Measurements from ENCODE around the gene TMEM18. TPM values are rescaled to one million over a fixed set of nuclear protein-coding genes. Genes with fewer than 3 reads are reported as not detected.

The TMEM18 gene
- total RNA-seq, 1 experiment from 2014 or later, result 30.7 TPM

- no peak overlapping the region for H3K4ac ChIP-seq (ENCODE audit: low read depth, low read length)
- H3K4me1 Mint-ChIP-seq, result 0 out of 4 replicates have a peak, but pooled peaks cover 0 to under 1% of the 10 kb centered on the region in 2 experiments
- H4K8ac ChIP-seq (replicated peaks; ENCODE audit: insufficient read length, low read depth, low read length), result no peak overlapping the region
- H3T11ph ChIP-seq (ENCODE audit: low read length), result no peak overlapping the region
- no CpG with 5 or more reads among the region's 4 CpGs for WGBS (ENCODE audit: extremely low coverage, insufficient read length, low lambda C conversion rate)
- no peaks in the 10 kb centered on the region for H3K79me1 ChIP-seq (ENCODE audit: insufficient read depth, low read depth, low read length, poor library complexity, severe bottlenecking)
- H3K36me3 Mint-ChIP-seq (ENCODE audit: insufficient read depth in 1 of 3, low read depth in 3 of 3), result peaks cover 47 to 67% (median 60%) of the 10 kb centered on the region in 3 experiments
- H4K20me1 ChIP-seq (ENCODE audit: control insufficient read depth, insufficient read depth, insufficient read length), result no peaks in the 10 kb centered on the region
- H2BK20ac ChIP-seq (ENCODE audit: low read depth, low read length, poor library complexity, severe bottlenecking), result no peak overlapping the region
- H2BK15ac ChIP-seq (ENCODE audit: low read depth, low read length), result no peak overlapping the region
- no peak overlapping the region for H3K27ac ChIP-seq (ENCODE audit: insufficient read length, low read depth, low read length)
- no peaks in the 10 kb centered on the region for H3K4me1 ChIP-seq (ENCODE audit: insufficient read depth, low read length)
- TF ChIP-seq CTCF (conservative IDR thresholded peaks at IDR 0.05), result no peak
- H3K79me2 ChIP-seq (ENCODE audit: insufficient read depth, low read length), result no peaks in the 10 kb centered on the region
- no peak overlapping the region for H3K18ac ChIP-seq (ENCODE audit: insufficient read length, low read depth, low read length)
- H4K5ac ChIP-seq (ENCODE audit: insufficient read length, low read depth, low read length), result no peak overlapping the region
- no peak overlapping the region for H3K56ac ChIP-seq (ENCODE audit: insufficient read length, low read depth, low read length)
- no peak overlapping the region for H2BK5ac ChIP-seq (ENCODE audit: insufficient read length, low read length)
- no peak overlapping the region for H4K91ac ChIP-seq (ENCODE audit: insufficient read length, low read depth, low read length)
- no peak overlapping the region for H2BK12ac ChIP-seq (ENCODE audit: insufficient read length, low read depth, low read length)
- H3K4me3 Mint-ChIP-seq, result no peak overlapping the region
- no peaks in the 10 kb centered on the region for H3K23me2 ChIP-seq (ENCODE audit: insufficient read length, low read depth, low read length, poor library complexity, severe bottlenecking)
- no peak overlapping the region for H3K9ac ChIP-seq (ENCODE audit: extremely low read depth, insufficient read length, low read length)
- peaks cover 21 to 23% of the 10 kb centered on the region in 2 experiments for H3K9me3 Mint-ChIP-seq
- no peak overlapping the region for H3K4me2 ChIP-seq (ENCODE audit: insufficient read depth, insufficient read length, low read length)
- no peak overlapping the region for H2AFZ ChIP-seq (ENCODE audit: low read length)
- DNase-seq, result no peak
- H2AK5ac ChIP-seq (ENCODE audit: insufficient read length, low read length), result no peak overlapping the region
- H3K27ac Mint-ChIP-seq, result no peak overlapping the region
- no peak overlapping the region for H2BK120ac ChIP-seq (ENCODE audit: low read depth, low read length, poor library complexity, severe bottlenecking)
- no peak overlapping the region for H3K23ac ChIP-seq (ENCODE audit: insufficient read length, low read depth, low read length)
- peaks cover 5% of the 10 kb centered on the region for H3K27me3 Mint-ChIP-seq (ENCODE audit: low read depth)
- H3K27me3 ChIP-seq (ENCODE audit: insufficient read depth, low read length), result no peaks in the 10 kb centered on the region; the same call in 1 of the 2 replicates
- H3K14ac ChIP-seq (ENCODE audit: insufficient read depth, low read length), result no peak overlapping the region
- H3K9me3 ChIP-seq (ENCODE audit: control insufficient read depth, low read depth, low read length), result peaks cover 18% of the 10 kb centered on the region
Observed at GRCh38 chr2:665340-666073, 11.7 kb downstream of the TMEM18 start.
